Type B pancreatic cell (in vitro differentiated cells): ENCODE data around the gene DVL1. TPM values are rescaled to one million over a fixed set of nuclear protein-coding genes. Genes with fewer than 3 reads are reported as not detected.

ENCODE experiments used
- DNase-seq: peaks from one replicate; pipeline ENCODE4 v3.0.0; 2021; ENCODE audit warnings: mixed read lengths; ENCODE audit not compliant: unreplicated experiment; ENCODE audit errors: extremely low spot score
- H3K27ac Mint-ChIP-seq: 2 replicates; pipeline ENCODE4 v1.8.0; 2021; ENCODE audit warnings: mild to moderate bottlenecking, mixed read lengths
- H3K27me3 Mint-ChIP-seq: 2 replicates; pipeline ENCODE4 v1.8.0; 2021; ENCODE audit warnings: mixed read lengths
- H3K36me3 Mint-ChIP-seq: 2 replicates; pipeline ENCODE4 v1.8.0; 2021; ENCODE audit warnings: mixed read lengths
- H3K4me1 Mint-ChIP-seq: one replicate; pipeline ENCODE4 v1.8.0; 2021; ENCODE audit warnings: mixed read lengths; ENCODE audit not compliant: unreplicated experiment
- H3K4me3 Mint-ChIP-seq: 2 replicates; pipeline ENCODE4 v1.8.0; 2021; ENCODE audit warnings: mild to moderate bottlenecking, mixed read lengths
- H3K9me3 Mint-ChIP-seq: 2 replicates; pipeline ENCODE4 v1.8.0; 2021; ENCODE audit warnings: mixed read lengths
- total RNA-seq: library from RNA; stranded (reverse); gene quantifications from 2 replicates; pipeline ENCODE4 v1.2.1, GENCODE V29; 2021; ENCODE audit warnings: low replicate concordance
- TF ChIP-seq, protein P1 (sequence below): fragments of 200-600 bp; sonication (generic); conservative IDR thresholded peaks from 2 replicates; pipeline ENCODE4 v1.5.0; 2021; ENCODE audit warnings: antibody characterized with exemption, mild to moderate bottlenecking

DVL1 gene
- total RNA-seq, 1 donor from 2014 or later, result 62.8 TPM

GRCh38 chr1:1311107-1312104, 37.8 kb downstream of the DVL1 start:
- H3K27me3 Mint-ChIP-seq, result no peaks in the 10 kb centered on the region
- no peak for DNase-seq
- H3K4me1 Mint-ChIP-seq, result peaks cover 5% of the 10 kb centered on the region
- H3K9me3 Mint-ChIP-seq, result no peaks in the 10 kb centered on the region
- H3K27ac Mint-ChIP-seq, result no peak overlapping the region
- H3K36me3 Mint-ChIP-seq, result peaks cover 3% of the 10 kb centered on the region
- TF ChIP-seq, protein P1, sequence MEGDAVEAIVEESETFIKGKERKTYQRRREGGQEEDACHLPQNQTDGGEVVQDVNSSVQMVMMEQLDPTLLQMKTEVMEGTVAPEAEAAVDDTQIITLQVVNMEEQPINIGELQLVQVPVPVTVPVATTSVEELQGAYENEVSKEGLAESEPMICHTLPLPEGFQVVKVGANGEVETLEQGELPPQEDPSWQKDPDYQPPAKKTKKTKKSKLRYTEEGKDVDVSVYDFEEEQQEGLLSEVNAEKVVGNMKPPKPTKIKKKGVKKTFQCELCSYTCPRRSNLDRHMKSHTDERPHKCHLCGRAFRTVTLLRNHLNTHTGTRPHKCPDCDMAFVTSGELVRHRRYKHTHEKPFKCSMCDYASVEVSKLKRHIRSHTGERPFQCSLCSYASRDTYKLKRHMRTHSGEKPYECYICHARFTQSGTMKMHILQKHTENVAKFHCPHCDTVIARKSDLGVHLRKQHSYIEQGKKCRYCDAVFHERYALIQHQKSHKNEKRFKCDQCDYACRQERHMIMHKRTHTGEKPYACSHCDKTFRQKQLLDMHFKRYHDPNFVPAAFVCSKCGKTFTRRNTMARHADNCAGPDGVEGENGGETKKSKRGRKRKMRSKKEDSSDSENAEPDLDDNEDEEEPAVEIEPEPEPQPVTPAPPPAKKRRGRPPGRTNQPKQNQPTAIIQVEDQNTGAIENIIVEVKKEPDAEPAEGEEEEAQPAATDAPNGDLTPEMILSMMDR, result no peak
- H3K4me3 Mint-ChIP-seq, result no peak overlapping the region

- no peak for DNase-seq
- no peaks in the 10 kb centered on the region for H3K27me3 Mint-ChIP-seq
- H3K36me3 Mint-ChIP-seq, result peaks cover 3% of the 10 kb centered on the region
- peaks cover 11% of the 10 kb centered on the region for H3K4me1 Mint-ChIP-seq
- peak overlapping the region; percentile 79 for H3K4me3 Mint-ChIP-seq
- no peaks in the 10 kb centered on the region for H3K9me3 Mint-ChIP-seq
- TF ChIP-seq, protein P1, result no peak
- peak overlapping the region; percentile 56 for H3K27ac Mint-ChIP-seq
Measured at GRCh38 chr1:1310476-1311053, 38.7 kb downstream of the DVL1 start.

GRCh38 chr1:1310109-1310385, 39.2 kb downstream of the DVL1 start:
- no peak for DNase-seq
- TF ChIP-seq, protein P1, result no peak
- Mint-ChIP-seq H3K9me3 (no peaks in the 10 kb centered on the region), H3K27ac (no peak overlapping the region), H3K36me3 (peaks cover 3% of the 10 kb centered on the region), H3K27me3 (no peaks in the 10 kb centered on the region), H3K4me1 (peaks cover 11% of the 10 kb centered on the region), H3K4me3 (peak overlapping the region; percentile 79)

GRCh38 chr1:1309251-1310108, 39.7 kb downstream of the DVL1 start:
- Mint-ChIP-seq H3K4me3 (peak overlapping the region; percentile 83), H3K27ac (peak overlapping the region; percentile 50), H3K4me1 (peaks cover 14% of the 10 kb centered on the region), H3K9me3 (no peaks in the 10 kb centered on the region), H3K27me3 (no peaks in the 10 kb centered on the region), H3K36me3 (peaks cover 3% of the 10 kb centered on the region)
- TF ChIP-seq, protein P1, result no peak
- DNase-seq, result no peak

DNA sequence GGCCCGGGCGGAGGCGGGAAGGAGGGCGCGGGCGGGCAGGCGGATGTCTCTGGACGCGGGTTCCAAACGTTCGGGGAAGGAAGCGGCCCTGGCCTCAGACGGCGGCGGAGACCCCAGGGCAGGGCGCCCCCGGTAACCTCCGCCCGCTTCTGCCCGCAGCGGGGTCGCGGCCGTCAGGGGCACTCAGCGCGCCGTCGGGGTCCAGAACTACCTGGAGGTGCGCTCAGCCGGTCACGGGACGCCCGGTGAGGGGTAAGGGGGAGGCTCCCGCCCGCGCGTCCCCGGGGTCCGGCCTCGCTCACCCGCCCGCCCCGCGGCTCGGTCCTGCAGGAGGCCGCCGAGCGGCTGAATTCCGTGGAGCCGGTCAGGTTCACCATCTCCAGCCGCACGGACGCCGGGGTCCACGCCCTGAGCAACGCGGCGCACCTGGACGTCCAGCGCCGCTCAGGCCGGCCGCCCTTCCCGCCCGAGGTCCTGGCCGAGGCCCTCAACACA, 40.4 kb downstream of the DVL1 start:
- peak overlapping the region; percentile 79 for H3K27ac Mint-ChIP-seq
- peak overlapping the region; percentile 86 for H3K4me3 Mint-ChIP-seq
- no peak for DNase-seq

More for the DNA sequence above, 40.4 kb downstream of the DVL1 start:
- H3K27me3 Mint-ChIP-seq, result no peaks in the 10 kb centered on the region
- no peaks in the 10 kb centered on the region for H3K9me3 Mint-ChIP-seq
- H3K36me3 Mint-ChIP-seq, result peaks cover 2% of the 10 kb centered on the region
- peaks cover 15% of the 10 kb centered on the region for H3K4me1 Mint-ChIP-seq
- TF ChIP-seq, protein P1, result no peak
